Esophagus squamous epithelium (tissue), 4 donors: ENCODE results near the gene ANXA2.

ENCODE experiments used
- CTCF ChIP-seq, 6 experiments: fragments of 450-650 bp in 4 of 6; fragments of 200-600 bp in 2 of 6; sonication (generic) in 2 of 6; IDR thresholded peaks; one replicate each; pipeline ENCODE4 v1.5.1; 2016 to 2019; ENCODE audit warnings: antibody characterized with exemption in 6 of 6, mild to moderate bottlenecking in 4 of 6, moderate library complexity in 4 of 6
- POLR2A ChIP-seq, 4 donors: fragments of 450-650 bp; IDR thresholded peaks; one replicate each; pipeline ENCODE4 v1.6.1; 2017; ENCODE audit warnings: antibody characterized with exemption in 4 of 4, mild to moderate bottlenecking in 4 of 4, moderate library complexity in 3 of 4

GRCh38 chr15:60399246-60399915 is 1.6 kb upstream of the ANXA2 start:
- TF ChIP-seq CTCF (IDR thresholded peaks at IDR 0.05) (no peak), POLR2A (IDR thresholded peaks at IDR 0.05) (no peak)
